ENCODE data around the gene ACTR3C. TPM values are rescaled to one million over a fixed set of nuclear protein-coding genes. Genes with fewer than 3 reads are reported as not detected.

ACTR3C gene
- polyA plus RNA-seq, 3 donors: 0.55 to 1.9 (median 1.7) TPM

GRCh38 chr7:150337659-150338081, 14.3 kb upstream of the ACTR3C start:
- H3K4me3 Mint-ChIP-seq: no peak overlapping the region
- H3K36me3 ChIP-seq (replicated peaks in 1 of 2; ENCODE audit: control insufficient read depth in 1 of 2, insufficient read depth in 2 of 2, low read length in 2 of 2): no peaks in the 10 kb centered on the region
- intact Hi-C loops (cut with micrococcal nuclease): no loop called here
- H3K9me3 ChIP-seq (replicated peaks in 1 of 2; ENCODE audit: control insufficient read depth in 1 of 2, insufficient read depth in 1 of 2, low read length in 2 of 2): peaks cover 0 to 8% of the 10 kb centered on the region in 2 donors
- peaks cover 21 to 34% of the 10 kb centered on the region in 2 donors for H3K27me3 ChIP-seq (ENCODE audit: control insufficient read depth in 2 of 2, insufficient read depth in 2 of 2, low read length in 2 of 2)
- no peak overlapping the region for H3K27ac Mint-ChIP-seq
- no peaks in the 10 kb centered on the region for H3K79me2 ChIP-seq (ENCODE audit: insufficient read depth, low read length)
- WGBS (ENCODE audit: insufficient coverage): 68% methylated on average over 2 of the region's 6 CpGs
- peaks cover 12% of the 10 kb centered on the region for H3K4me1 Mint-ChIP-seq
- no peak for TF ChIP-seq CTCF (IDR thresholded peaks at IDR 0.05)
- peaks cover 30 to 36% (median 30%) of the 10 kb centered on the region in 3 donors for H3K27me3 Mint-ChIP-seq (ENCODE audit: low read depth in 3 of 3)
- H3K4me3 ChIP-seq (replicated peaks in 1 of 3; ENCODE audit: low read depth in 2 of 3, low read length in 3 of 3): no peak overlapping the region
- no peak overlapping the region for H2AFZ ChIP-seq (ENCODE audit: insufficient read depth, low read depth, low read length, poor library complexity, severe bottlenecking)
- no peak overlapping the region for H3K27ac ChIP-seq (ENCODE audit: low read depth in 1 of 2, low read length in 2 of 2)
- H3K4me2 ChIP-seq (replicated peaks; ENCODE audit: extremely low read depth, low read length, poor library complexity, severe bottlenecking): no peak overlapping the region
- H3K4me1 ChIP-seq (ENCODE audit: control insufficient read depth in 1 of 2, insufficient read depth in 2 of 2, low read length in 2 of 2): peaks cover 6 to 12% of the 10 kb centered on the region in 2 donors
- H3K36me3 Mint-ChIP-seq: peaks cover 5 to 10% of the 10 kb centered on the region in 2 donors
- H3K9me3 Mint-ChIP-seq: peaks cover 0 to 14% (median 4%) of the 10 kb centered on the region in 7 donors
- H3K9ac ChIP-seq (ENCODE audit: insufficient read depth, low read length, poor library complexity, severe bottlenecking): no peak overlapping the region
- DNase-seq: no peak
- H4K20me1 ChIP-seq (ENCODE audit: insufficient read depth, low read length): no peaks in the 10 kb centered on the region

GRCh38 chr7:150337179-150337578, 13.8 kb upstream of the ACTR3C start:
- Histone ChIP-seq H2AFZ (ENCODE audit: insufficient read depth, low read depth, low read length, poor library complexity, severe bottlenecking) (no peak overlapping the region), H3K27me3 (ENCODE audit: control insufficient read depth in 2 of 2, insufficient read depth in 2 of 2, low read length in 2 of 2) (peaks cover 16 to 29% of the 10 kb centered on the region in 2 donors), H3K36me3 (replicated peaks in 1 of 2; ENCODE audit: control insufficient read depth in 1 of 2, insufficient read depth in 2 of 2, low read length in 2 of 2) (no peaks in the 10 kb centered on the region), H3K27ac (ENCODE audit: low read depth in 1 of 2, low read length in 2 of 2) (no peak overlapping the region), H3K4me1 (ENCODE audit: control insufficient read depth in 1 of 2, insufficient read depth in 2 of 2, low read length in 2 of 2) (peaks cover 6 to 12% of the 10 kb centered on the region in 2 donors), H3K9me3 (replicated peaks in 1 of 2; ENCODE audit: control insufficient read depth in 1 of 2, insufficient read depth in 1 of 2, low read length in 2 of 2) (peaks cover 0 to 3% of the 10 kb centered on the region in 2 donors), H3K4me3 (replicated peaks in 1 of 3; ENCODE audit: low read depth in 2 of 3, low read length in 3 of 3) (no peak overlapping the region), H4K20me1 (ENCODE audit: insufficient read depth, low read length) (no peaks in the 10 kb centered on the region), H3K4me2 (replicated peaks; ENCODE audit: extremely low read depth, low read length, poor library complexity, severe bottlenecking) (no peak overlapping the region), H3K9ac (ENCODE audit: insufficient read depth, low read length, poor library complexity, severe bottlenecking) (no peak overlapping the region), H3K79me2 (ENCODE audit: insufficient read depth, low read length) (no peaks in the 10 kb centered on the region)
- DNase-seq: no peak
- no peak for TF ChIP-seq CTCF (IDR thresholded peaks at IDR 0.05)
- H3K4me3 Mint-ChIP-seq: no peak overlapping the region
- peaks cover 5 to 10% of the 10 kb centered on the region in 2 donors for H3K36me3 Mint-ChIP-seq
- H3K9me3 Mint-ChIP-seq: peaks cover 0 to 12% (median 4%) of the 10 kb centered on the region in 7 donors
- 98% methylated on average over 18 of the region's 18 CpGs for WGBS (ENCODE audit: insufficient coverage)
- H3K27ac Mint-ChIP-seq: no peak overlapping the region
- intact Hi-C loops (cut with micrococcal nuclease): no loop called here
- peaks cover 12% of the 10 kb centered on the region for H3K4me1 Mint-ChIP-seq
- H3K27me3 Mint-ChIP-seq (ENCODE audit: low read depth in 3 of 3): peaks cover 25 to 31% (median 27%) of the 10 kb centered on the region in 3 donors

Measured in CD14-positive monocyte (primary cell).